HL-60 (cell line): ENCODE data around the gene SLC30A10.

Experiments
- CTCF ChIP-seq: IDR thresholded peaks from one replicate; pipeline ENCODE4 v1.5.1; 2011; ENCODE audit warnings: low read length, control low read depth, inconsistent platforms; ENCODE audit not compliant: insufficient read depth
- GABPA ChIP-seq: IDR thresholded peaks from 2 replicates; pipeline ENCODE4 v1.6.1; 2012; ENCODE audit warnings: low read depth
- POLR2AphosphoS5 ChIP-seq: IDR thresholded peaks from 2 replicates; pipeline ENCODE4 v1.6.1; 2012; ENCODE audit warnings: low read depth
- REST ChIP-seq: IDR thresholded peaks from 2 replicates; pipeline ENCODE4 v1.6.1; 2012; ENCODE audit warnings: low read depth; ENCODE audit not compliant: insufficient replicate concordance
- SPI1 ChIP-seq: IDR thresholded peaks from 2 replicates; pipeline ENCODE4 v1.6.1; 2012; ENCODE audit warnings: low read depth, mild to moderate bottlenecking, borderline replicate concordance

GRCh38 chr1:219871427-219872057, 56.8 kb downstream of the SLC30A10 start:
- TF ChIP-seq GABPA, result no peak
- no peak for TF ChIP-seq POLR2AphosphoS5
- no peak for TF ChIP-seq CTCF
- TF ChIP-seq REST, result no peak
- no peak for TF ChIP-seq SPI1
